ENCODE data around the gene PRUNE1.

Gene PRUNE1

DNA sequence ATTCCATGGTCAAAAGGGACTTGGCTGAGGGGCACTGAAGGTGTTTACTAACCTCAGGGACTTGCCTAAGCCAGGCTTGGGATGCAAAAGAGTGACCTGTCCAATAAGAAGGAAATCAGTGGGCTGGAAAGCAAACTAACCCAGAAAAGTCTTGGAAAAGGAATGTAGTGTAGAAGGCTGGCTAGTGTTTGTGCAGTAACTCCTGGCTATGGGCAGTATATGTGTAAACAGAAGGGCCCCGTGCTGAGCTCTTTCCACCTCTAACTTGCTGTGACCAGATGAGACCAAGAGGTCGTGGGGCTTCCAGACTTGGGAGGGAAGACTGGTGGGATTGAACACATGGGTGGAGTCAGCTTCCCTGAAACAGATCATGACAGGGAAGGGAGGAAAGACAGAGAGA, 5.6 kb upstream of the PRUNE1 start:
- TF ChIP-seq, protein P1, sequence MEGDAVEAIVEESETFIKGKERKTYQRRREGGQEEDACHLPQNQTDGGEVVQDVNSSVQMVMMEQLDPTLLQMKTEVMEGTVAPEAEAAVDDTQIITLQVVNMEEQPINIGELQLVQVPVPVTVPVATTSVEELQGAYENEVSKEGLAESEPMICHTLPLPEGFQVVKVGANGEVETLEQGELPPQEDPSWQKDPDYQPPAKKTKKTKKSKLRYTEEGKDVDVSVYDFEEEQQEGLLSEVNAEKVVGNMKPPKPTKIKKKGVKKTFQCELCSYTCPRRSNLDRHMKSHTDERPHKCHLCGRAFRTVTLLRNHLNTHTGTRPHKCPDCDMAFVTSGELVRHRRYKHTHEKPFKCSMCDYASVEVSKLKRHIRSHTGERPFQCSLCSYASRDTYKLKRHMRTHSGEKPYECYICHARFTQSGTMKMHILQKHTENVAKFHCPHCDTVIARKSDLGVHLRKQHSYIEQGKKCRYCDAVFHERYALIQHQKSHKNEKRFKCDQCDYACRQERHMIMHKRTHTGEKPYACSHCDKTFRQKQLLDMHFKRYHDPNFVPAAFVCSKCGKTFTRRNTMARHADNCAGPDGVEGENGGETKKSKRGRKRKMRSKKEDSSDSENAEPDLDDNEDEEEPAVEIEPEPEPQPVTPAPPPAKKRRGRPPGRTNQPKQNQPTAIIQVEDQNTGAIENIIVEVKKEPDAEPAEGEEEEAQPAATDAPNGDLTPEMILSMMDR (IDR thresholded peaks at IDR 0.05), result no peak

DNA sequence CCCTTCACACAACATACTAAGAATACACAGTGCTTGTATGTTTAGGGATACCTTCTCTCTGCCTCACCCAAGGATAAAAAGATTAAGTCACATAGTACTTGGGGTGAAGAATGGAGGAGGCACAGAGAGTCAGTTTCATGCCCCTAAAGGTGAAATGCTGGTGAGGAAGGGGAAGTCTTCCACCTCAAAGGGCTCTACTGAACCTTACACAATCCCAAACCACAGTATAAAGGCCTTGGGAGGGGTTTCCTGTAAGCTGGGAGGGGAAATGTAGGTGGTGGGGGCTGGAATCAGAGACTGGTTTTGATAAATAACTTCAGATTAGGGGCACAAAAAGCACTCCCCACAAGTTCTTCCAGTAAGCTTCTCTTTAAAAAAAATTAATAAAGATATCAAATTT, 5.1 kb upstream of the PRUNE1 start:
- TF ChIP-seq, protein P1 (IDR thresholded peaks at IDR 0.05), result no peak

DNA sequence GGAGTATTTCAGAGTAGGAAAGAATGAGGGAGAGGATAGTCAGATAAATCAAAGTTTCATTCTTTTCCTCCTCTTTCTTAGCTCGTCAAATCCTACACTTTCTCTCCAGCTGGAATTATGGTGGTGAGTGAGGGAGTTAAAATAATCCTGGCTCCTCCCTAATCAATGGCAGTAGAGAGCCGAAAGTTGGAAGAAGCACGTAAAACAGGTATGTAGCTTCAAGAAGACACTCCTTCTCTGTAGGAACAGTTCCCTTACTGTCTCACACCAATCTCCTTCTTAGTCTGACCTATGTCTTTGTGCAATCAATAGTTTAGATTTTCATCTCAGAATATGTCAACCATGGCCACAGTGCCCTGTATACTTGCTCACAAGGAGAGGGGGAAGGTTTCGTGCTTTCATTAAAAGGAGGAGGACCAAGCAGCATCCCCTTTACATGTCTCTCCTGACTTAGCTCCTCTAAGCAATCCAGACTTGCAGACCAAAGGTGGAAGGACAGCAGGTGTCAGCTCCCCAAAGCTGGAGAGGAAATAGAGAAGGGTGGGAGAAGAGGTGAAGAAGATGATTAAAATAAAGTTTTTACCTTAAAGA, 2.4 kb upstream of the PRUNE1 start:
- TF ChIP-seq, protein P1 (IDR thresholded peaks at IDR 0.05), result no peak

DNA sequence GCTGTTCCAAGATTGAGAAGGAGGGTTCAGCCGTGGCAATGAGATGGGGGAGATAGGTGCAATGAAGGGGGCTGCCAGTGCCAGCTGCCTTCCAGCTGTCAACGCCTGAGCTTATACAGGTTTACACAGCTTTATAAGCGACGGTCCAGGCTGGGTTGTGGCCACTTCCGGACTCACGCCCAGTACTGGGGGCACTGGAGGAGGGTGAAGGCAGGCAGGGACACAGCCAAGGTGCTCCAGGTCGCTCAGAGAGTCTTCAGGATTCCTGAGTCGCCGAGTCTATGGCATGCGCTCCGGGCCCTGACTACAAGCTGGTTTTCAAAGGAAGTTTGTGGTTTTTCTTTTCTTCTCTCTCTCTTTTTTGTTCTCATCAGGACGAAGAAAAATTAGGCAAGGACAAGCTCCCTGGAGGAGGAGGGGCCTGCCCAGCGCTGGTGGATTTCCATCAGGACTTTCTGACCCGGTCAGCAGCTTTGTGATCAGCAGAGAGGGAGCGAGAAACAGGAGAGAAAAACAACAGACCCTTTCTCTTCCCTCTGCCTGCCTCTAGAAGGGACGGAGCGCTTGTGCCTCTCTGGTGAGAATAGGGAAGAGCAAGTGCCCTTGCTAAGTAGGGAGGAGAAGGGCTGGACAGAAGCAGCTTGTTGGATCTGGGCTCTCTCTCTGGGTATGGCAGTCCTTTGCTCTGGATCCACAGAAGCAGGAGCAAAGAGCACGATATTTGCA, 1.8 kb upstream of the PRUNE1 start, which contains the start of gene MINDY1:
Gene MINDY1, minus strand, starts transcription at position 576 of the 726 bp plus-strand sequence. CDS start 4,285 bp downstream, outside the sequence.
- TF ChIP-seq, protein P1 (IDR thresholded peaks at IDR 0.05), result peak; percentile 38

DNA sequence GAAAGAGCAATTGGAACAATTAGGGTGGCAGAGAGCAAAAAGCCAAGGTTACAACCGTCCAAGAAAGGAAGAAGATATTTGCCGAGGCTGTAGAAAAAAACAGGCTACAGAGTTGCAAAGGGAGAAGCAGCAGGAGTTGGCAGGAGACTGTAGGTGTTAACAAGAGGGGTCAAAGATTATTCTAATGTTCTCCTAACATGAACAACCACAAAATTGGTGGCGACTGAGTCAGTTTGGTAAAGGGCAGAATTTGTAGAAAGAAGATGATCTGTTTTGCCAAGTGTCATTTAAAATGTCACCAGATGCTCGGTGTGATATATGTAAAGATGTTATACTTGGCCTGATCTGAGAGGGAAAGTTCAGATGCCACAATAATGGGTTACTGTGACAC, 401 bp upstream of the PRUNE1 start:
- TF ChIP-seq, protein P1 (IDR thresholded peaks at IDR 0.05), result no peak

DNA sequence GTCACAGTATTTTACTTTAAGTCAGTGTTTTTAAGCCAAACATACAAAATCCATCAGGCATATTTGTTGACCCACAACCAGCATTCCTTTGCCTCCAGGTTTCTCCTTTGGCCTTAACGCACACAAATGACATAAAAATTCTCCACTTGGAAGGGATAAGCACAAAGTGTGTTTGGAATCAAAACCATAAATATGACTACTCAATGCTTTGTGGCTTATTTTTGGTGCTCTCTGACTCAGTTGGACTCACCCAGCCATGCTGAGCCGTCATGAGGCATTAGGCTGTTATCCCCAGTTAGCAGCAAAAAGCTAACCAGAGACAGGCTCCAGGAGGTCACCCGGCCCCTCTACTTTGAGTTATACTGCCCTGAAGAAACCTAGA, 948 bp downstream of the PRUNE1 start:
- TF ChIP-seq, protein P1 (IDR thresholded peaks at IDR 0.05), result no peak

DNA sequence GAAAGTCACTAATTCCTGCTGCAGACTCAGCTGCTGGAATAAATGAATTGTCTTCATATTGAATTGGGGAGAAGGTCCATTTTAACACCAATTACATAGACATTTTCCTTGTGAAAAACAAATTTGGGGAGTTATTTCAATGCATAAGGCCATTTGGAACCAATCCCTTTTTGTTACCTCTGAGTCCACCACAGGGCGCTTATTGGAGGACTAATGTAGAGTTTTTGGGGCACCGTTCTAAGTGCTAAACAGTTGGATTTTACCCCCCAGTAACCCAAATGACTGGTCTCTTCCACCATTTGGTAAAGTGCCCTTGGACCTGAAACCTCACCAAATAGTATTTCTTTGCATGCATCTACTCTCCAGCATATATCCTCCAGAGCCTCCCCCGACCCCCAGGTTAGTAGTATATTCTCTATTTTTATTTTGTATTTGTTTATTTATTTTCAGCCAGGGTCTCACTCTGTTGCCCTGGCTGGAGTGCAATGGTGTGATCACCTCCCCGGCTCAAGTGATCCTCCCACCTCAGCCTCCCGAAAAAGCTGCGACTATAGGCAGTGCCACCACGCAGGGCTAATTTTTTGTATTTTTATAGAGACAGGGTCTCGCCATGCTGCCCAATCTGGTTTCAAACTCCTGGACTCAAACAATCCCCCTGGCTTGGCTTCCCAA, 1.6 kb downstream of the PRUNE1 start:
- TF ChIP-seq, protein P1 (IDR thresholded peaks at IDR 0.05), result no peak

Measured in LNCAP (cell line).